Mammary epithelial cell (primary cell): ENCODE data around the gene KRTAP3-3.

Experiments used
- CTCF ChIP-seq, 2 donors: IDR thresholded peaks in 1 of 2; conservative IDR thresholded peaks in 1 of 2; 2 replicates each; pipeline ENCODE4 v1.5.1; 2011 to 2012; ENCODE audit warnings: inconsistent platforms in 2 of 2, low read length in 2 of 2, mild to moderate bottlenecking in 2 of 2, control low read depth in 1 of 2, low read depth in 1 of 2; ENCODE audit not compliant: insufficient read depth in 1 of 2; ENCODE audit errors: extremely low read depth in 1 of 2
- EZH2 ChIP-seq: IDR thresholded peaks from 2 replicates; pipeline ENCODE4 v1.6.1; 2012; ENCODE audit warnings: low read length, inconsistent platforms, borderline replicate concordance

GRCh38 chr17:41003926-41004325 is 10.0 kb upstream of the KRTAP3-3 start:
- no peak for TF ChIP-seq EZH2
- TF ChIP-seq CTCF (conservative IDR thresholded peaks at IDR 0.05 in 1 of 2, IDR thresholded peaks at IDR 0.05 in 1 of 2; ENCODE audit: extremely low read depth in 1 of 2, insufficient read depth in 1 of 2, low read depth in 1 of 2, low read length in 2 of 2) = no peak
